Measurements from ENCODE around the gene RPA1. TPM values are rescaled to one million over a fixed set of nuclear protein-coding genes. Genes with fewer than 3 reads are reported as not detected.

Gene RPA1
- total and polyA plus RNA-seq, 4 donors, result 9.2 to 29.5 (median 11.9) TPM

GRCh38 chr17:1787301-1787902 lies 42.4 kb upstream of the RPA1 start (continued):
- TF ChIP-seq GABPA (IDR thresholded peaks at IDR 0.05 in 1 of 2, conservative IDR thresholded peaks at IDR 0.05 in 1 of 2) (no peak), HNF4A (conservative IDR thresholded peaks at IDR 0.05) (peak in 1 of 2 donors; percentile 56), JUND (IDR thresholded peaks at IDR 0.05) (peak in 1 of 2 donors; percentile 85), EGR1 (IDR thresholded peaks at IDR 0.05; ENCODE audit: low read depth in 2 of 2) (no peak)

GRCh38 chr17:1789936-1790335 lies 39.9 kb upstream of the RPA1 start:
- Histone ChIP-seq H3K4me1 (ENCODE audit: control insufficient read depth in 4 of 4, insufficient read depth in 4 of 4, low read length in 3 of 4) (peaks cover 0 to 13% (median 6%) of the 10 kb centered on the region in 4 donors), H3K9ac (ENCODE audit: low read depth in 1 of 2, low read length in 2 of 2) (no peak overlapping the region), H3K36me3 (ENCODE audit: control insufficient read depth in 4 of 4, insufficient read depth in 3 of 4, low read depth in 1 of 4, low read length in 3 of 4) (peaks cover 0 to 8% (median 5%) of the 10 kb centered on the region in 4 donors), H3K4me3 (ENCODE audit: low read depth in 1 of 3, low read length in 3 of 3) (no peak overlapping the region), H3K9me3 (ENCODE audit: control insufficient read depth in 4 of 4, low read length in 3 of 4) (no peaks in the 10 kb centered on the region), H3K27me3 (ENCODE audit: control insufficient read depth in 4 of 4, insufficient read depth in 4 of 4, low read length in 3 of 4) (no peaks in the 10 kb centered on the region), H3K27ac (ENCODE audit: low read depth in 1 of 2, low read length in 2 of 2) (peak overlapping the region in 1 of 2 donors; percentile 66)
- DNase-seq (ENCODE audit: low spot score), result no peak
- WGBS, result 54% methylated on average over 5 of the region's 5 CpGs
- TF ChIP-seq ZBTB33 (IDR thresholded peaks at IDR 0.05) (no peak), RAD21 (IDR thresholded peaks at IDR 0.05) (peak; percentile 34 to 43)

- TF ChIP-seq TAF1 (conservative IDR thresholded peaks at IDR 0.05) (no peak), FOXA2 (IDR thresholded peaks at IDR 0.05) (no peak), EGR1 (IDR thresholded peaks at IDR 0.05; ENCODE audit: low read depth in 2 of 2) (no peak), ZBTB33 (IDR thresholded peaks at IDR 0.05) (no peak), REST (IDR thresholded peaks at IDR 0.05) (no peak), RXRA (IDR thresholded peaks at IDR 0.05) (no peak), MAX (IDR thresholded peaks at IDR 0.05) (no peak), ATF3 (IDR thresholded peaks at IDR 0.05) (no peak), FOXA1 (IDR thresholded peaks at IDR 0.05) (no peak), JUND (IDR thresholded peaks at IDR 0.05) (no peak), YY1 (IDR thresholded peaks at IDR 0.05) (no peak), RAD21 (IDR thresholded peaks at IDR 0.05) (no peak), GABPA (IDR thresholded peaks at IDR 0.05 in 1 of 2, conservative IDR thresholded peaks at IDR 0.05 in 1 of 2) (no peak), NR2F2 (IDR thresholded peaks at IDR 0.05) (no peak)
- H3K27ac ChIP-seq (ENCODE audit: low read depth in 1 of 2, low read length in 2 of 2), result no peak overlapping the region
- H3K9ac ChIP-seq (ENCODE audit: low read depth in 1 of 2, low read length in 2 of 2), result no peak overlapping the region
- H3K36me3 ChIP-seq (ENCODE audit: control insufficient read depth in 4 of 4, insufficient read depth in 3 of 4, low read depth in 1 of 4, low read length in 3 of 4), result peaks cover 0 to 1% (median 0%) of the 10 kb centered on the region in 4 donors
- H3K27me3 ChIP-seq (ENCODE audit: control insufficient read depth in 4 of 4, insufficient read depth in 4 of 4, low read length in 3 of 4), result no peaks in the 10 kb centered on the region
- WGBS, result 89% methylated on average over 23 of the region's 23 CpGs
- peaks cover 0 to 5% (median 3%) of the 10 kb centered on the region in 4 donors for H3K4me1 ChIP-seq (ENCODE audit: control insufficient read depth in 4 of 4, insufficient read depth in 4 of 4, low read length in 3 of 4)
- no peaks in the 10 kb centered on the region for H3K9me3 ChIP-seq (ENCODE audit: control insufficient read depth in 4 of 4, low read length in 3 of 4)
- H3K4me3 ChIP-seq (ENCODE audit: low read depth in 1 of 3, low read length in 3 of 3), result no peak overlapping the region
- no peak for DNase-seq (ENCODE audit: low spot score)
These were observed 37.0 kb upstream of the RPA1 start for GRCh38 chr17:1792495-1793446.
